ENCODE data around the gene RHOBTB1. TPM values are rescaled to one million over a fixed set of nuclear protein-coding genes. Genes with fewer than 3 reads are reported as not detected.
A peak's percentile ranks its signal among the peaks of the same experiment; 100 is the strongest.

RHOBTB1 gene
- total and polyA plus RNA-seq, 9 of the 15 experiments (the other 6 are each of a cell fraction or from before 2014, with no cell fraction given): 1.7 to 11.7 (median 9.3) TPM

- TF ChIP-seq PRDM10 (IDR thresholded peaks at IDR 0.05; ENCODE audit: partially characterized antibody): peak; percentile 79
Observed at GRCh38 chr10:60955957-60956425, 12.0 kb upstream of the RHOBTB1 start (continued).

- no peak for FAIRE-seq
- H2AFZ ChIP-seq (ENCODE audit: low read depth, low read length): peak overlapping the region; percentile 25
- H3K9ac ChIP-seq (ENCODE audit: insufficient read depth in 1 of 2, low read depth in 2 of 2, low read length in 2 of 2): no peak overlapping the region
- intact Hi-C loops (cut with micrococcal nuclease): no loop called here
- no peaks in the 10 kb centered on the region for H3K9me1 ChIP-seq (ENCODE audit: control insufficient read depth, insufficient read depth, low read length)
- in situ Hi-C loops (cut with MboI): no loop called here
- no peak overlapping the region for H3K27ac ChIP-seq (ENCODE audit: extremely low read depth, low read depth, low read length)
- H3K36me3 ChIP-seq (ENCODE audit: control insufficient read depth, insufficient read depth, low read length): no peaks in the 10 kb centered on the region
- H3K4me1 ChIP-seq (replicated peaks in 1 of 2; ENCODE audit: control insufficient read depth in 2 of 2, insufficient read depth in 2 of 2, low read length in 2 of 2): peaks cover 0 to 5% of the 10 kb centered on the region in 2 experiments; a peak in 1 of 5 replicates
- no peak for DNase-seq (ENCODE audit: extremely low read depth in 1 of 4, low spot score in 3 of 4)
- H3K27me3 ChIP-seq (ENCODE audit: control insufficient read depth in 2 of 2, insufficient read depth in 2 of 2, low read length in 2 of 2): no peaks in the 10 kb centered on the region
- no TSS peak for BruUV-seq (replicated peaks)
- H3K9me3 ChIP-seq (replicated peaks; ENCODE audit: control insufficient read depth, insufficient read depth, low read depth, low read length): no peaks in the 10 kb centered on the region
- no peak overlapping the region for H3K4me3 ChIP-seq
- no peak for ATAC-seq
- H3K4me2 ChIP-seq (ENCODE audit: insufficient read depth, low read length): no peak overlapping the region
- CTCF ChIA-PET (ENCODE audit: low intra/inter-chr PET ratio): no interaction called here
- POLR2A ChIA-PET: interaction anchor here (2.3 kb wide), 1 partner anchor 13 kb away, joined by 10 read pairs; no protein-coding TSS in a partner anchor
- no peaks in the 10 kb centered on the region for H3K79me2 ChIP-seq (ENCODE audit: control insufficient read depth, insufficient read depth, low read length)
- H4K20me1 ChIP-seq (replicated peaks; ENCODE audit: control insufficient read depth, insufficient read depth, low read length): no peaks in the 10 kb centered on the region
- no peak for TF ChIP-seq USF1 (CRISPR knock-in tag; IDR thresholded peaks at IDR 0.05)
- TF ChIP-seq THAP12 (CRISPR knock-in tag; IDR thresholded peaks at IDR 0.05): no peak
- no peak for TF ChIP-seq RNF219 (CRISPR knock-in tag; IDR thresholded peaks at IDR 0.05)
- TF ChIP-seq NCOA4 (IDR thresholded peaks at IDR 0.05; ENCODE audit: partially characterized antibody): no peak
- TF ChIP-seq HOMEZ (CRISPR knock-in tag; IDR thresholded peaks at IDR 0.05): no peak
- no peak for TF ChIP-seq PCBP2 (IDR thresholded peaks at IDR 0.05; ENCODE audit: low read depth, low read length, poor library complexity, severe bottlenecking)
- TF ChIP-seq RBM17 (IDR thresholded peaks at IDR 0.05; ENCODE audit: borderline replicate concordance, low read depth, low read length): no peak
- TF ChIP-seq TCF3 (CRISPR knock-in tag; IDR thresholded peaks at IDR 0.05): peak; percentile 29; the same call in 1 of the 2 replicates
Observed at GRCh38 chr10:60955316-60955715, 11.3 kb upstream of the RHOBTB1 start.

Measured in K562 (cell line).